MCF 10A (cell line): Measurements from ENCODE around the gene SELL. TPM values are rescaled to one million over a fixed set of nuclear protein-coding genes. Genes with fewer than 3 reads are reported as not detected.
"Not testable (repeated sequence)": the region's sequence is repeated elsewhere in the genome, so short reads cannot be mapped to it uniquely, and the experiment has no call there.

Experiments used
- BruUV-seq: library from RNA; stranded (reverse); fragments of 400-500 nt; replicated peaks from 2 replicates; lab custom pipeline; 2021; lab: Mats Ljungman, UMichigan
- CTCF ChIA-PET: fragments of 300-600 bp; sonication (Branson Sonifier 250); formaldehyde crosslinking; extraction: SDS; loops from one replicate; lab custom pipeline; 2021; ENCODE audit warnings: antibody characterized with exemption, inconsistent platforms; lab: Yijun Ruan, JAX
- POLR2A ChIA-PET: fragments of 300-600, 350-650 bp; sonication (Branson Sonifier 250); formaldehyde crosslinking; extraction: SDS; loops from one replicate; lab custom pipeline; 2020; ENCODE audit warnings: antibody characterized with exemption, inconsistent platforms; lab: Yijun Ruan, JAX
- DNase-seq: peaks from one replicate; pipeline ENCODE4 v3.0.0-alpha.2; 2018; ENCODE audit not compliant: unreplicated experiment
- H3K27ac Mint-ChIP-seq: one replicate; pipeline ENCODE4 v1.8.0; 2022; ENCODE audit warnings: mild to moderate bottlenecking, low read depth, mixed read lengths; ENCODE audit not compliant: unreplicated experiment
- H3K27me3 Mint-ChIP-seq: one replicate; pipeline ENCODE4 v1.8.0; 2022; ENCODE audit warnings: mixed read lengths; ENCODE audit not compliant: insufficient read depth, unreplicated experiment
- H3K36me3 Mint-ChIP-seq: one replicate; pipeline ENCODE4 v1.8.0; 2022; ENCODE audit warnings: mild to moderate bottlenecking, moderate library complexity, mixed read lengths; ENCODE audit not compliant: insufficient read depth, unreplicated experiment
- H3K4me1 Mint-ChIP-seq: one replicate; pipeline ENCODE4 v1.8.0; 2022; ENCODE audit warnings: mixed read lengths; ENCODE audit not compliant: insufficient read depth, unreplicated experiment
- H3K4me3 Mint-ChIP-seq: one replicate; pipeline ENCODE4 v1.8.0; 2022; ENCODE audit warnings: mild to moderate bottlenecking, moderate library complexity, mixed read lengths; ENCODE audit not compliant: unreplicated experiment
- H3K9me3 Mint-ChIP-seq: one replicate; pipeline ENCODE4 v1.8.0; 2022; ENCODE audit warnings: mixed read lengths; ENCODE audit not compliant: unreplicated experiment
- CTCF ChIP-seq: fragments of 200-600 bp; IDR thresholded peaks from one replicate; pipeline ENCODE4 v1.8.0; 2022; ENCODE audit warnings: antibody characterized with exemption, mild to moderate bottlenecking; ENCODE audit not compliant: unreplicated experiment
- intact Hi-C: fragments of 100-400 bp; cut with micrococcal nuclease; formaldehyde crosslinking; loops from 2 replicates; pipeline ENCODE4 v1.14.1; 2022
- total RNA-seq: library from RNA; stranded (reverse); gene quantifications from 2 replicates; pipeline ENCODE4 v1.2.3, GENCODE V29; 2022

Gene SELL
- total RNA-seq, 1 experiment from 2014 or later, result not detected

DNA sequence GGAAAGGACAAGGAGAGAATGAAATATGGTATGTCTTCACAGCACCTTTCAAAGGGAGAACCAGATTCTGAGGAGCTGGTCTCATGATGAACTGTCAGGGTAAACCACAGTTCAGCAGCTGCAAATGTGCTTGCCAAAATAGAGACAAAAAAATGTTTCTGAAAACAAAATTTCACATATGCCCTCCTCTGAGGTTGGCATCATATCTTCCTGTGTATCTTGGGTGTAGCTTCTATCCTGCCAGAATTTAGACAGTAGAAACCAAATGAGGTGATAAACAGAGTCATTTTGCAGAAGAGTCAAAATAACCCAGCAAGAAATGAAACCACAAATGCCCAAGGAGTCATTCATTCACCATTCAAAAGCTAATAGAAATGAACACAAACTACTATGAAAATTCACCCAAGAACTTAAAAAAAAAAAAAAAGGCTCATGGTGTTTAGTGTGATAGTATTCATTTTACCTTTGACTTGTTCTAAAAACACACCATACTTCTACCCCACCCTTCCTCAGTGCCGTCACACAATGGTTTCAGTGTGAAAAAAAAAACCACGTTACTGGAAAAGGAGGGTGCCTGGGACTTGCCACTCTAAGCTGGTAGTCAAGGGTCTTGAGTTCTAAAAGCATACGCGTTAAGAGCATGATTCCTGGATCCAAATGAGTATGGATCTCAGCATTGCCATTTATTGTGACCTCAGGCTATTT lies 18.5 kb downstream of the SELL start:
- Mint-ChIP-seq H3K36me3 (no peaks in the 10 kb centered on the region), H3K4me3 (no peak overlapping the region), H3K27ac (no peak overlapping the region), H3K27me3 (peaks cover 18% of the 10 kb centered on the region), H3K9me3 (no peaks in the 10 kb centered on the region), H3K4me1 (no peaks in the 10 kb centered on the region)
- TF ChIP-seq CTCF, result no peak
- ChIA-PET CTCF (interaction anchor here (0.5 to 2.7 kb wide), 10 partner anchors 11 to 1151 kb away, joined by 3 to 9 read pairs (median 5); no protein-coding TSS in a partner anchor), POLR2A (no interaction called here)
- no peak for DNase-seq
- intact Hi-C loops, result loop anchor here (5.0 kb wide), 1 partner anchor 91 kb away; no protein-coding TSS in a partner anchor
- no TSS peak for BruUV-seq

DNA sequence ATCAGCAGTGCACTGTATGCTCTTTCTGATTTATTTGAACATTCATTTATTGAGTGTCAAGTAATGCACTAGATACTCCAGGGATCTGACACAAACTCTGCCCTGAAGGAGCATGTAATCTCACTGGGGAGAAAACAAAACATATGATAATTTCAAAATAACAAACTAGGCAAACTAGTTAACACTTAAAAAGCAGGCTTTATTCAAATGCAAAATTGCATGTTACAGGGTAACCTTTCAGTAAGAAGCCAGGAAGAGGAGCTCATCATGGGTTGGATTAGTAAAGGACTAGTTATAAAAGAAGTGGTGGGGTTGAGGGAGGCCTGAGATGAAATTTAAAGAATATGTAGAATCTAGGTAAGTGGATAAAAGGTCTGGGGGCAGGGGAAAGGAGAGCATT lies 20.9 kb downstream of the SELL start:
- intact Hi-C loops, result loop anchor here (5.0 kb wide), 1 partner anchor 88 kb away; no protein-coding TSS in a partner anchor
- no TSS peak for BruUV-seq
- no peak for TF ChIP-seq CTCF
- no peak overlapping the region for H3K27ac Mint-ChIP-seq
- ChIA-PET CTCF (interaction anchor here (0.7 to 1.3 kb wide), 4 partner anchors 9 to 22 kb away, joined by 3 to 5 read pairs (median 4); no protein-coding TSS in a partner anchor), POLR2A (no interaction called here)
- H3K4me1 Mint-ChIP-seq, result no peaks in the 10 kb centered on the region
- H3K9me3 Mint-ChIP-seq, result no peaks in the 10 kb centered on the region
- H3K27me3 Mint-ChIP-seq, result peaks cover 10% of the 10 kb centered on the region
- DNase-seq, result no peak
- H3K4me3 Mint-ChIP-seq, result no peak overlapping the region
- no peaks in the 10 kb centered on the region for H3K36me3 Mint-ChIP-seq

GRCh38 chr1:169689395-169689794 lies 22.0 kb downstream of the SELL start:
- no TSS peak for BruUV-seq
- Mint-ChIP-seq H3K27ac (no peak overlapping the region), H3K4me1 (no peaks in the 10 kb centered on the region), H3K4me3 (no peak overlapping the region), H3K27me3 (no peaks in the 10 kb centered on the region), H3K9me3 (no peaks in the 10 kb centered on the region), H3K36me3 (no peaks in the 10 kb centered on the region)
- ChIA-PET POLR2A (no interaction called here), CTCF (interaction anchor here (0.5 to 1.3 kb wide), 4 partner anchors 10 to 1241 kb away, joined by 3 to 5 read pairs (median 4); no protein-coding TSS in a partner anchor)
- intact Hi-C loops, result no loop called here
- TF ChIP-seq CTCF, result no peak
- DNase-seq, result no peak

GRCh38 chr1:169688377-169688776 lies 23.0 kb downstream of the SELL start:
- H3K9me3 Mint-ChIP-seq, H3K36me3 Mint-ChIP-seq, BruUV-seq, intact Hi-C loops, H3K4me3 Mint-ChIP-seq, H3K4me1 Mint-ChIP-seq, H3K27ac Mint-ChIP-seq, H3K27me3 Mint-ChIP-seq, POLR2A ChIA-PET, DNase-seq: not testable (repeated sequence)
- CTCF ChIA-PET, result interaction anchor here (0.6 to 1.6 kb wide), 3 partner anchors 10 to 24 kb away, joined by 3 to 4 read pairs (median 3); no protein-coding TSS in a partner anchor
